Measurements from ENCODE around the gene ADGRB3.

- no peak for TF ChIP-seq CTCF (IDR thresholded peaks at IDR 0.05)
- no peak for TF ChIP-seq POLR2A (IDR thresholded peaks at IDR 0.05)
These were observed 40.5 kb downstream of the ADGRB3 start for GRCh38 chr6:68675548-68675947.
